Subcutaneous adipose tissue (tissue), 4 donors: ENCODE data around the gene ZBTB33. TPM values are rescaled to one million over a fixed set of nuclear protein-coding genes. Genes with fewer than 3 reads are reported as not detected.

Experiments used
- total RNA-seq, 4 donors: library from RNA; depleted of rRNA; stranded (reverse); fragments of >200 nt; gene quantifications; one replicate each; pipeline ENCODE4 v1.1.0, GENCODE V29; 2016
- TF ChIP-seq, protein P1 (sequence below): fragments of 450-650 bp; IDR thresholded peaks from one replicate; pipeline ENCODE4 v1.5.1; 2016; ENCODE audit warnings: low read depth, mild to moderate bottlenecking, control low read depth, antibody characterized with exemption, moderate library complexity

ZBTB33 gene
- total RNA-seq, 4 donors from 2014 or later, result 10.5 to 22.0 (median 15.2) TPM

DNA sequence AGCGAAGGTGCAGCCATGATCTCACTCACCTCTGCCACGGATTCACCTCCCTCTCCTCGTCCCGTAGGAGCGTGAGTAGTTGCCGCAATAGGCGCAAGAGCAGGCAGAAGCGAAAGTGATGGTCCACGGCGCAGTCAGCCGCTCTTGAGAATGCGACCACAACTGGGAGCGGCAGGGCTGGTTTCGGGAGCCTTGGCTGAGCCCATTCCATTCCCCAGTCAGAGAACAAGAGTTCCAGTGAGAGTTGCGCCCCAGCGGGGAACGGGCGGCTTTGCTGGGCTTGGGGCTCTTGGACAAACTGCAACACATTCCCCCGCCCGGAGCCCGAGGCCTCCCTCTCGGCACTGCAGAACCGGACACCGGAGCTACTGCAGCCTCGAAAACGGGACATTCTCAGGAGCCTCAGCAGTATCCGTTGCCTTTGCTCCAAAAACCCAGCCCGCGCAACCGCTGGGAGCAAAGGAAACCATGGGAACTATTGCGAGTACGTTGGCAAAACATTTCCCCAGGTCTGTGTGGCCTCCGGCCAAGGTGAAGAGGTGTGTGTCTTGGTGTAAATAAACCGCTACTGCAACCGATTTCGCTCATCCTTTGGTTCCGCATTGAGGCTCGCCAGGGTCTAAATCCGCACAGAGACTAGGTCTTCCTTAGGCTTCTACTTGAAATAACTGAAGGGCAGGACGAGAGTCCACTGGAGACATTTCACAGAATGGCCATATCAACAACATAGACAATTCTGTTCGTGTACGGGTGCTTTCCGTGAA, 5.7 kb upstream of the ZBTB33 start:
- TF ChIP-seq, protein P1, sequence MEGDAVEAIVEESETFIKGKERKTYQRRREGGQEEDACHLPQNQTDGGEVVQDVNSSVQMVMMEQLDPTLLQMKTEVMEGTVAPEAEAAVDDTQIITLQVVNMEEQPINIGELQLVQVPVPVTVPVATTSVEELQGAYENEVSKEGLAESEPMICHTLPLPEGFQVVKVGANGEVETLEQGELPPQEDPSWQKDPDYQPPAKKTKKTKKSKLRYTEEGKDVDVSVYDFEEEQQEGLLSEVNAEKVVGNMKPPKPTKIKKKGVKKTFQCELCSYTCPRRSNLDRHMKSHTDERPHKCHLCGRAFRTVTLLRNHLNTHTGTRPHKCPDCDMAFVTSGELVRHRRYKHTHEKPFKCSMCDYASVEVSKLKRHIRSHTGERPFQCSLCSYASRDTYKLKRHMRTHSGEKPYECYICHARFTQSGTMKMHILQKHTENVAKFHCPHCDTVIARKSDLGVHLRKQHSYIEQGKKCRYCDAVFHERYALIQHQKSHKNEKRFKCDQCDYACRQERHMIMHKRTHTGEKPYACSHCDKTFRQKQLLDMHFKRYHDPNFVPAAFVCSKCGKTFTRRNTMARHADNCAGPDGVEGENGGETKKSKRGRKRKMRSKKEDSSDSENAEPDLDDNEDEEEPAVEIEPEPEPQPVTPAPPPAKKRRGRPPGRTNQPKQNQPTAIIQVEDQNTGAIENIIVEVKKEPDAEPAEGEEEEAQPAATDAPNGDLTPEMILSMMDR, result no peak

GRCh38 chrX:120251471-120252011, 929 bp downstream of the ZBTB33 start:
- TF ChIP-seq, protein P1, result no peak

GRCh38 chrX:120253784-120254183, 3.2 kb downstream of the ZBTB33 start:
- TF ChIP-seq, protein P1, result no peak

DNA sequence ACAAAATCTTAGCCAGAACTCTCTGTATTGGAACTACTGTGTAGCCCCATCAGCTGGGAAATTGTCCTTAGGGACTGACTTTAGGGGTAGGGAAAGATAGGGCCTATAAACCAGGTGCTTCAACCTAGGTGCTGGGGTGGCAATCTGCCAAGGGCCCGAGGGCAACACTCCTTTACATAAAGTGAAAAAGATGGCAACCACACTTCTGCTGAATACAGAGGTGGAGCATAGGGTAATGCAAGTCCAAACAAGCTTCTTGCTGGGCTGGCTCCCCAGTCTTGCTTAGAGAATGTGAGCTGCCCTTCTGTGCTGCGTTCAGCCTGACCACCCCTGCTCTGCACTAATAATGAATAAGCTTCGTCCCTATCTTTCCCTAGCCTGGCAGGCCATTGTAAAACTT, 9.8 kb downstream of the ZBTB33 start:
- TF ChIP-seq, protein P1, result no peak

- TF ChIP-seq, protein P1, result no peak
Measured at GRCh38 chrX:120262859-120263708, 12.5 kb downstream of the ZBTB33 start.

DNA sequence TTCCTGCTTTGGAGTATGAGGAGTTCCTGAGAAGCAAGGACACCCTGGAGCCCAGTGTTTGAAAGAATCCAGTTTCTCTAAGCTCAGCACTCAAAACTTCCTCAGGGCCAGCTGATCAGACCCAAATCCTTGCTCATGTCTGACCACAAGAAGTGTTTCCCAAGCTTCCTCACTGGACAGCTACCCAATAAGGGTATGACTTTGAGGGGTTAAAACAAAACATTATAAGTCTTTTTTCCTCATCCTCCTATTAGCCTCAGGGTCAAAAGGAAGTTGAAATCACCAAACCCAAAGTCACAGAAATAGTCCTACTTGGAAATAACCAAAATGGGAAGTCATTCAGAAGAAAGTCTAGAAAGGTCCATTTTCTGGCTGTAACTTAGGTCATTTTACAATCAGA, 13.7 kb downstream of the ZBTB33 start:
- TF ChIP-seq, protein P1, result no peak
